Transverse colon (tissue), 4 donors: ENCODE measurements around the gene GRIP1. TPM values are rescaled to one million over a fixed set of nuclear protein-coding genes. Genes with fewer than 3 reads are reported as not detected.

Source experiments
- DNase-seq: peaks from one replicate; pipeline ENCODE4 v3.0.0-alpha.2; 2019
- H3K27ac ChIP-seq, 4 donors: fragments of 200-600 bp; sonication (generic); 2 replicates each; pipeline ENCODE4 v1.5.1; 2016 to 2018; ENCODE audit warnings: inconsistent platforms in 4 of 4
- H3K27me3 ChIP-seq: fragments of 200-600 bp; sonication (generic); 2 replicates; pipeline ENCODE4 v1.5.1; 2017; ENCODE audit warnings: inconsistent platforms
- H3K36me3 ChIP-seq, 4 donors: fragments of 200-600 bp; sonication (generic); 2 replicates each; pipeline ENCODE4 v1.5.1; 2017 to 2019; ENCODE audit warnings: inconsistent platforms in 4 of 4
- H3K4me1 ChIP-seq, 4 donors: fragments of 200-600 bp; sonication (generic); 2 replicates each; pipeline ENCODE4 v1.5.1; 2017 to 2020; ENCODE audit warnings: inconsistent platforms in 4 of 4
- H3K4me3 ChIP-seq, 4 donors: fragments of 200-600 bp; sonication (generic); 1 replicate in 1 of 4; 2 replicates in 3 of 4; pipeline versions ENCODE4 v1.5.1 to v1.6.1; 2017 to 2019; ENCODE audit warnings: inconsistent platforms in 4 of 4
- H3K9me3 ChIP-seq, 2 donors: fragments of 200-600 bp; sonication (generic); 2 replicates each; pipeline ENCODE4 v1.5.1; 2017 to 2019; ENCODE audit warnings: inconsistent platforms in 2 of 2
- CTCF ChIP-seq, 5 experiments: fragments of 200-600 bp in 3 of 5; fragments of 450-650 bp in 2 of 5; sonication (generic) in 3 of 5; IDR thresholded peaks; 1 replicate in 2 of 5; 2 replicates in 3 of 5; pipeline ENCODE4 v1.5.1; 2016 to 2017; ENCODE audit warnings: antibody characterized with exemption in 5 of 5, inconsistent platforms in 3 of 5, mild to moderate bottlenecking in 2 of 5, moderate library complexity in 1 of 5
- EP300 ChIP-seq: sonication (generic); formaldehyde crosslinking; IDR thresholded peaks from one replicate; pipeline ENCODE4 v1.6.1; 2017; ENCODE audit warnings: antibody characterized with exemption, low read depth
- POLR2A ChIP-seq: fragments of 450-650 bp; IDR thresholded peaks from one replicate; pipeline ENCODE4 v1.6.1; 2016; ENCODE audit warnings: antibody characterized with exemption, mild to moderate bottlenecking, moderate library complexity
- POLR2AphosphoS5 ChIP-seq, 3 donors: sonication (generic); formaldehyde crosslinking; IDR thresholded peaks; one replicate each; pipeline ENCODE4 v1.6.1; 2016; ENCODE audit warnings: antibody characterized with exemption in 3 of 3
- WGBS, 2 donors: methylation state at CpG; one replicate each; pipeline ENCODE4 v1.1.5; 2018; ENCODE audit warnings: low coverage in 1 of 2; 5-methylcytosine and 5-hydroxymethylcytosine counted together
- in situ Hi-C, 4 donors: fragments of 200-750 bp; cut with MboI; loops; one replicate each; pipeline versions ENCODE4 v1.15.0 to v1.15.1; 2017; ENCODE audit warnings: low sequenced_read_pairs in 3 of 4, low pct_ligation_motif_present in 1 of 4, low pct_unique_long_range_greater_than_20kb in 1 of 4
- intact Hi-C: fragments of 100-400 bp; cut with DNase I; formaldehyde crosslinking; loops from one replicate; pipeline ENCODE4 v1.15.1; 2023; ENCODE audit warnings: low total_unique reads
- total RNA-seq, 4 donors: library from RNA; depleted of rRNA; stranded (reverse); fragments of >200 nt; gene quantifications; one replicate each; pipeline ENCODE4 v1.1.0, GENCODE V29; 2016

Gene GRIP1
- total RNA-seq, 4 donors from 2014 or later: 4.4 to 9.0 (median 8.2) TPM

GRCh38 chr12:66393890-66394289, 285.0 kb downstream of the GRIP1 start:
- Histone ChIP-seq H3K27ac (no peak overlapping the region), H3K4me3 (no peak overlapping the region), H3K9me3 (no peaks in the 10 kb centered on the region), H3K36me3 (no peaks in the 10 kb centered on the region), H3K4me1 (peaks cover 0 to under 1% (median 0%) of the 10 kb centered on the region in 4 donors), H3K27me3 (no peaks in the 10 kb centered on the region)
- TF ChIP-seq POLR2AphosphoS5 (IDR thresholded peaks at IDR 0.05) (no peak), POLR2A (no peak), EP300 (no peak)
- 56% methylated on average over 5 of the region's 5 CpGs; no CpG with 5 or more reads in 1 of the 2 donors for WGBS, 2 donors
- intact Hi-C loops (no loop called here), in situ Hi-C loops (no loop called here)
- no peak for DNase-seq

- Histone ChIP-seq H3K27me3 (no peaks in the 10 kb centered on the region), H3K9me3 (no peaks in the 10 kb centered on the region), H3K4me3 (no peak overlapping the region), H3K36me3 (no peaks in the 10 kb centered on the region), H3K27ac (no peak overlapping the region), H3K4me1 (no peaks in the 10 kb centered on the region)
- DNase-seq: no peak
- in situ Hi-C loops: no loop called here
- intact Hi-C loops: no loop called here
- TF ChIP-seq POLR2AphosphoS5 (IDR thresholded peaks at IDR 0.05) (no peak), CTCF (IDR thresholded peaks at IDR 0.05) (no peak), POLR2A (no peak), EP300 (no peak)
- 81 to 98% methylated on average over 4 to 6 of the region's 6 CpGs for WGBS, 2 donors
These were observed 286.5 kb downstream of the GRIP1 start for GRCh38 chr12:66392266-66392915.

GRCh38 chr12:66388517-66388916, 290.4 kb downstream of the GRIP1 start:
- in situ Hi-C loops (no loop called here), intact Hi-C loops (no loop called here)
- no peaks in the 10 kb centered on the region for H3K9me3 ChIP-seq
- no peak overlapping the region for H3K4me3 ChIP-seq
- no peaks in the 10 kb centered on the region for H3K4me1 ChIP-seq
- DNase-seq: no peak
- H3K36me3 ChIP-seq: no peaks in the 10 kb centered on the region
- no peak overlapping the region for H3K27ac ChIP-seq
- 48 to 78% methylated on average over 2 of the region's 2 CpGs for WGBS, 2 donors
- TF ChIP-seq POLR2AphosphoS5 (IDR thresholded peaks at IDR 0.05) (no peak), POLR2A (no peak), EP300 (no peak), CTCF (IDR thresholded peaks at IDR 0.05) (no peak)
- H3K27me3 ChIP-seq: no peaks in the 10 kb centered on the region

GRCh38 chr12:66387117-66387516, 291.8 kb downstream of the GRIP1 start:
- in situ Hi-C loops: no loop called here
- Histone ChIP-seq H3K27me3 (no peaks in the 10 kb centered on the region), H3K27ac (no peak overlapping the region), H3K9me3 (no peaks in the 10 kb centered on the region), H3K4me1 (no peaks in the 10 kb centered on the region), H3K4me3 (no peak overlapping the region), H3K36me3 (no peaks in the 10 kb centered on the region)
- TF ChIP-seq POLR2A: no peak
- intact Hi-C loops: no loop called here
- no peak for DNase-seq
- WGBS, 2 donors: 96 to 100% methylated on average over 1 of the region's 1 CpG

- no peak for DNase-seq
- Histone ChIP-seq H3K27me3 (no peaks in the 10 kb centered on the region), H3K27ac (no peak overlapping the region), H3K9me3 (no peaks in the 10 kb centered on the region), H3K4me1 (no peaks in the 10 kb centered on the region), H3K36me3 (no peaks in the 10 kb centered on the region), H3K4me3 (no peak overlapping the region)
- WGBS, 2 donors: 91 to 95% methylated on average over 4 to 5 of the region's 5 CpGs
- in situ Hi-C loops: no loop called here
- no peak for TF ChIP-seq POLR2AphosphoS5 (IDR thresholded peaks at IDR 0.05)
- no peak for TF ChIP-seq POLR2A
- TF ChIP-seq CTCF (IDR thresholded peaks at IDR 0.05): no peak
- no peak for TF ChIP-seq EP300
- intact Hi-C loops: no loop called here
These were observed 297.9 kb downstream of the GRIP1 start for GRCh38 chr12:66380769-66381535.
